Panc1 (cell line): ENCODE data around the gene MTMR2. TPM values are rescaled to one million over a fixed set of nuclear protein-coding genes. Genes with fewer than 3 reads are reported as not detected.

ENCODE experiments used
- ATAC-seq: fragments of 200-7000 bp; cut with Tn5 transposase; 2 replicates; pipeline ENCODE4 v1.9.1; 2020; ENCODE audit warnings: mild to moderate bottlenecking, moderate library complexity
- BruUV-seq: library from RNA; stranded (reverse); fragments of 400-500 nt; replicated peaks from 2 replicates; lab custom pipeline; 2021; lab: Mats Ljungman, UMichigan
- CTCF ChIA-PET: fragments of 300-600 bp; sonication (Branson Sonifier 250); formaldehyde crosslinking; loops from one replicate; lab custom pipeline; 2022; ENCODE audit warnings: antibody characterized with exemption; lab: Charles Lee
- POLR2A ChIA-PET: fragments of 300-600 bp; sonication (Branson Sonifier 250); formaldehyde crosslinking; loops from one replicate; lab custom pipeline; 2022; ENCODE audit warnings: antibody characterized with exemption; lab: Charles Lee
- DNase-seq: peaks from one replicate; pipeline ENCODE4 v3.0.0-alpha.2; 2010; ENCODE audit warnings: low read depth, low spot score
- H3K27ac ChIP-seq: 2 replicates; pipeline ENCODE4 v1.5.1; 2011; ENCODE audit warnings: mild to moderate bottlenecking, low read length, inconsistent platforms
- H3K27me3 ChIP-seq: fragments of 200-500 bp; sonication (Bioruptor generic); 2 replicates; pipeline ENCODE4 v1.6.0; 2014; ENCODE audit warnings: low read length, inconsistent platforms; ENCODE audit not compliant: control insufficient read depth, insufficient read depth
- H3K36me3 ChIP-seq: fragments of 200-500 bp; sonication (Bioruptor generic); 2 replicates; pipeline ENCODE4 v1.5.1; 2014; ENCODE audit warnings: inconsistent platforms, mild to moderate bottlenecking, low read length, moderate library complexity; ENCODE audit not compliant: control insufficient read depth, insufficient read depth
- H3K4me1 ChIP-seq: 2 replicates; pipeline ENCODE4 v1.5.1; 2011; ENCODE audit warnings: inconsistent platforms, mild to moderate bottlenecking, low read length, moderate library complexity; ENCODE audit not compliant: control insufficient read depth, insufficient read depth
- H3K4me3 ChIP-seq, 2 experiments: 2 replicates each; pipeline ENCODE4 v1.5.1; 2011 to 2012; ENCODE audit warnings: low read depth in 2 of 2, low read length in 2 of 2, mild to moderate bottlenecking in 2 of 2, inconsistent platforms in 1 of 2, moderate library complexity in 1 of 2
- H3K9me3 ChIP-seq: fragments of 200-500 bp; sonication (Bioruptor generic); 2 replicates; pipeline ENCODE4 v1.5.1; 2014; ENCODE audit warnings: low read depth, mild to moderate bottlenecking, inconsistent platforms, low read length, moderate library complexity; ENCODE audit not compliant: control insufficient read depth, insufficient read depth
- POLR2AphosphoS5 ChIP-seq: IDR thresholded peaks from 2 replicates; pipeline ENCODE4 v1.6.1; 2012; ENCODE audit warnings: mild to moderate bottlenecking, low read depth, low read length, moderate library complexity
- SIN3A ChIP-seq: IDR thresholded peaks from 2 replicates; pipeline ENCODE4 v1.6.1; 2012; ENCODE audit warnings: low read depth, mild to moderate bottlenecking, low read length, moderate library complexity, borderline replicate concordance; ENCODE audit not compliant: insufficient read depth
- TCF7L2 ChIP-seq: IDR thresholded peaks from 2 replicates; pipeline ENCODE4 v1.6.1; 2011; ENCODE audit warnings: mild to moderate bottlenecking, low read depth, low read length, inconsistent platforms
- in situ Hi-C: cut with HindIII; loops from 2 replicates; pipeline ENCODE4 v1.10.0; 2016; ENCODE audit warnings: low sequenced_read_pairs, low pct_unique_long_range_greater_than_20kb
- intact Hi-C: fragments of 100-400 bp; cut with micrococcal nuclease; formaldehyde crosslinking; loops from one replicate; pipeline ENCODE4 v1.10.0; 2022; ENCODE audit not compliant: unreplicated experiment
- total RNA-seq: library from RNA; stranded (reverse); gene quantifications from one replicate; pipeline ENCODE4 v1.2.1, GENCODE V29; 2021; ENCODE audit not compliant: unreplicated experiment
- TF ChIP-seq, protein P1 (sequence below), 2 experiments: IDR thresholded peaks; 2 replicates each; pipeline ENCODE4 v1.6.1; 2011 to 2012; ENCODE audit warnings: low read depth in 2 of 2, control low read depth in 1 of 2, low read length in 1 of 2, mild to moderate bottlenecking in 1 of 2, moderate library complexity in 1 of 2; ENCODE audit not compliant: insufficient read depth in 1 of 2
- TF ChIP-seq, protein P2 (sequence below): fragments of 450-650 bp; IDR thresholded peaks from 2 replicates; pipeline ENCODE4 v1.5.1; 2017; ENCODE audit warnings: mild to moderate bottlenecking

Gene MTMR2
- total RNA-seq, 1 experiment from 2014 or later = 44.8 TPM

DNA sequence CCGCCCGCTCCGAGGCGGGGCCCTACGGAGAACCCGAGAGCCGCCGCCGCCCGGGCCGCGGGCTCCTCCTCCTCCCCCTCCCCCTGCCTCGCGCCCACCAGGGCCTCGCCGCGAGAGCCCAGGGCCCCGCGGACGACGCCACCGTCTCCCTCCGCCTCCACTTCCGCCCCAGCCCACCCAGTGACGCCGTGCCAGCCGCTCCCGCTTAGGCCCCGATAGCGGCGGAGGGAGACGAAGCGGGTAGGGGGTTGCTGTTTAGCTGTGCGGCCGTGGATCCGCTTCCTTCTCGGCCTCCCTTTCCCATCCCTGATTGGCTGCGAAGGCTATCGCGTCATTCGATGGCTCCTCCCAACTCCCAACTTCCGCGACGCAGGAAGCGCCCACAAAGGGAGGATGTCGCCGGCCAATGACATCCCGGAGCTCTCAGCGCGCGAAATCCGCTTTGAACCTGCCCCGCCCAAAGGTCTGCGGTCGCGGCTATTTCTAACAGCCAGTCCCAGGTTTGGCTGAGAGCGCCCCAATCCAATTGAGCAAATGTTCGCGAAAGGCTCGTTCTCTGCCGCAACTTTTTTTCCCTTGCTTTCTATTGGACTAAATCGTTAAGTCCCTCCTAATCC lies 134.3 kb downstream of the MTMR2 start, which contains the start of gene FAM76B:
TSS of gene FAM76B (minus strand) at position 277 of the 617 bp plus-strand sequence. CDS start 304 bp downstream, outside the sequence.
- BruUV-seq = no TSS peak
- in situ Hi-C loops (no loop called here), intact Hi-C loops (loop anchor here (5.0 to 10.0 kb wide), 2 partner anchors 638 to 1245 kb away; partner anchors contain the start of gene FUT4)
- Histone ChIP-seq H3K27me3 (no peaks in the 10 kb centered on the region), H3K36me3 (peaks cover 33% of the 10 kb centered on the region), H3K4me3 (peak within 1 kb of the TSS; percentile 90 to 99), H3K27ac (peak within 1 kb of the TSS; percentile 97), H3K4me1 (peaks cover 27% of the 10 kb centered on the region), H3K9me3 (no peaks in the 10 kb centered on the region)
- DNase-seq (peak; percentile 96), ATAC-seq (peak; percentile 91)
- ChIA-PET CTCF (no interaction called here), POLR2A (interaction anchor here (0.6 to 0.9 kb wide), 3 partner anchors 557 to 1306 kb away, joined by 3 read pairs; no protein-coding TSS in a partner anchor)
- TF ChIP-seq POLR2AphosphoS5 (peak; percentile 83), SIN3A (peak; percentile 92; the same call in 1 of the 2 replicates), TCF7L2 (peak; percentile 100)
- TF ChIP-seq, protein P1, sequence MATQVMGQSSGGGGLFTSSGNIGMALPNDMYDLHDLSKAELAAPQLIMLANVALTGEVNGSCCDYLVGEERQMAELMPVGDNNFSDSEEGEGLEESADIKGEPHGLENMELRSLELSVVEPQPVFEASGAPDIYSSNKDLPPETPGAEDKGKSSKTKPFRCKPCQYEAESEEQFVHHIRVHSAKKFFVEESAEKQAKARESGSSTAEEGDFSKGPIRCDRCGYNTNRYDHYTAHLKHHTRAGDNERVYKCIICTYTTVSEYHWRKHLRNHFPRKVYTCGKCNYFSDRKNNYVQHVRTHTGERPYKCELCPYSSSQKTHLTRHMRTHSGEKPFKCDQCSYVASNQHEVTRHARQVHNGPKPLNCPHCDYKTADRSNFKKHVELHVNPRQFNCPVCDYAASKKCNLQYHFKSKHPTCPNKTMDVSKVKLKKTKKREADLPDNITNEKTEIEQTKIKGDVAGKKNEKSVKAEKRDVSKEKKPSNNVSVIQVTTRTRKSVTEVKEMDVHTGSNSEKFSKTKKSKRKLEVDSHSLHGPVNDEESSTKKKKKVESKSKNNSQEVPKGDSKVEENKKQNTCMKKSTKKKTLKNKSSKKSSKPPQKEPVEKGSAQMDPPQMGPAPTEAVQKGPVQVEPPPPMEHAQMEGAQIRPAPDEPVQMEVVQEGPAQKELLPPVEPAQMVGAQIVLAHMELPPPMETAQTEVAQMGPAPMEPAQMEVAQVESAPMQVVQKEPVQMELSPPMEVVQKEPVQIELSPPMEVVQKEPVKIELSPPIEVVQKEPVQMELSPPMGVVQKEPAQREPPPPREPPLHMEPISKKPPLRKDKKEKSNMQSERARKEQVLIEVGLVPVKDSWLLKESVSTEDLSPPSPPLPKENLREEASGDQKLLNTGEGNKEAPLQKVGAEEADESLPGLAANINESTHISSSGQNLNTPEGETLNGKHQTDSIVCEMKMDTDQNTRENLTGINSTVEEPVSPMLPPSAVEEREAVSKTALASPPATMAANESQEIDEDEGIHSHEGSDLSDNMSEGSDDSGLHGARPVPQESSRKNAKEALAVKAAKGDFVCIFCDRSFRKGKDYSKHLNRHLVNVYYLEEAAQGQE (IDR thresholded peaks at IDR 0.05; ENCODE audit: insufficient read depth in 1 of 2, low read depth in 2 of 2, low read length in 1 of 2) = 0 out of 4 replicates have a peak, but pooled peaks of 1 of the 2 experiments have one; percentile 11
- TF ChIP-seq, protein P2, sequence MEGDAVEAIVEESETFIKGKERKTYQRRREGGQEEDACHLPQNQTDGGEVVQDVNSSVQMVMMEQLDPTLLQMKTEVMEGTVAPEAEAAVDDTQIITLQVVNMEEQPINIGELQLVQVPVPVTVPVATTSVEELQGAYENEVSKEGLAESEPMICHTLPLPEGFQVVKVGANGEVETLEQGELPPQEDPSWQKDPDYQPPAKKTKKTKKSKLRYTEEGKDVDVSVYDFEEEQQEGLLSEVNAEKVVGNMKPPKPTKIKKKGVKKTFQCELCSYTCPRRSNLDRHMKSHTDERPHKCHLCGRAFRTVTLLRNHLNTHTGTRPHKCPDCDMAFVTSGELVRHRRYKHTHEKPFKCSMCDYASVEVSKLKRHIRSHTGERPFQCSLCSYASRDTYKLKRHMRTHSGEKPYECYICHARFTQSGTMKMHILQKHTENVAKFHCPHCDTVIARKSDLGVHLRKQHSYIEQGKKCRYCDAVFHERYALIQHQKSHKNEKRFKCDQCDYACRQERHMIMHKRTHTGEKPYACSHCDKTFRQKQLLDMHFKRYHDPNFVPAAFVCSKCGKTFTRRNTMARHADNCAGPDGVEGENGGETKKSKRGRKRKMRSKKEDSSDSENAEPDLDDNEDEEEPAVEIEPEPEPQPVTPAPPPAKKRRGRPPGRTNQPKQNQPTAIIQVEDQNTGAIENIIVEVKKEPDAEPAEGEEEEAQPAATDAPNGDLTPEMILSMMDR = no peak

DNA sequence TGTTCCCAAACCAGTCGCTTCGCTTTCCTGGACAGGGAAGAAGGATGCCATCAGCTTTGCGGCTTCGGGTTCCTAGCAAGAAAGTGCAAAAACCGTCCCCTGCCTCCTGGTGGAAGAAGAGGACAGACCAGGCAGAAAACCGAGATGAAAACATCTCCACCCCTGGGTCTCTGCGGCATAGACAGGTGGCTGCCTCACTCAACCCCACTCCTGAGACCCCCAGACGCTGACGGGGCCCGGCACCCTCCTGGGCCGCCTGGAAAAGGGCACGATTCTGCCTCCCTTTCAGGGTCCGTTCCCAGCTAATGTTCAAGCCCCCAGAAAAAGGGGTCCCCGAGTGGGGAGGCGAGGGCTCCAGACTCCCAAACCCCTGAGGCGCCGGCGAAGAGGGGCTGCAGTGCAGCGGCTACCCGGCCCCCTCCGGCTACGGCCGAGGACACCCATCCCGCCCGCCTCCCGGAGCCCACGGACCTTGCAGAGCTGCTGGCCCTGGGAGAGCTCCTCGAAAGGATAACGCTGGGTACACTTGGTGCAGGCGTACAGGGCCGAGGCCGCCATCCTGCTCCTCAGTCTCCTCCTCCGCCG lies 134.9 kb downstream of the MTMR2 start:
- ChIA-PET CTCF (no interaction called here), POLR2A (interaction anchor here (0.6 to 0.9 kb wide), 4 partner anchors 28 to 722 kb away, joined by 3 read pairs; partner anchors contain the start of genes CCDC82 and JRKL)
- in situ Hi-C loops (no loop called here), intact Hi-C loops (loop anchor here (10.0 kb wide), 1 partner anchor 1244 kb away; the partner anchor contains the start of gene FUT4)
- no peak for DNase-seq
- H3K27me3 ChIP-seq = no peaks in the 10 kb centered on the region
- no TSS peak for BruUV-seq
- peak; percentile 1; the same call in 1 of the 2 replicates for ATAC-seq
- no peak for TF ChIP-seq POLR2AphosphoS5
- TF ChIP-seq, protein P2 = no peak
- no peak for TF ChIP-seq SIN3A
- TF ChIP-seq TCF7L2 = no peak
- TF ChIP-seq, protein P1 (IDR thresholded peaks at IDR 0.05; ENCODE audit: insufficient read depth in 1 of 2, low read depth in 2 of 2, low read length in 1 of 2) = no peak
- H3K27ac ChIP-seq = peak overlapping the region; percentile 97
- H3K9me3 ChIP-seq = no peaks in the 10 kb centered on the region
- peaks cover 33% of the 10 kb centered on the region for H3K36me3 ChIP-seq
- H3K4me1 ChIP-seq = peaks cover 26% of the 10 kb centered on the region
- peak overlapping the region; percentile 90 to 99 for H3K4me3 ChIP-seq
